Naive thymus-derived CD4-positive, alpha-beta T cell (primary cell): ENCODE measurements around the gene MIX23. TPM values are rescaled to one million over a fixed set of nuclear protein-coding genes. Genes with fewer than 3 reads are reported as not detected.
A peak's percentile ranks its signal among the peaks of the same experiment; 100 is the strongest.

Source experiments
- ATAC-seq: fragments of 150-1000 bp; cut with Tn5 transposase; 2 replicates; pipeline ENCODE4 v1.10.0; 2021; ENCODE audit warnings: mild to moderate bottlenecking, moderate library complexity
- CTCF ChIA-PET: fragments of 350-600 bp; sonication (Branson Sonifier 250); formaldehyde crosslinking; loops from one replicate; lab custom pipeline; 2021; ENCODE audit warnings: antibody characterized with exemption; lab: Charles Lee
- POLR2A ChIA-PET: fragments of 350-600 bp; sonication (Branson Sonifier 250); formaldehyde crosslinking; loops from one replicate; lab custom pipeline; 2021; ENCODE audit warnings: antibody characterized with exemption, inconsistent platforms; lab: Charles Lee
- DNase-seq, 9 donors: peaks; one replicate each; pipeline versions ENCODE4 v3.0.0 to v3.0.0-alpha.2; 2020 to 2022; ENCODE audit warnings: mixed read lengths in 1 of 9
- H3K27ac ChIP-seq: one replicate; pipeline ENCODE4 v1.7.0; 2013; ENCODE audit warnings: mild to moderate bottlenecking, low read depth, low read length, moderate library complexity
- H3K27me3 ChIP-seq, 2 donors: one replicate each; pipeline ENCODE4 v1.7.0; 2013; ENCODE audit warnings: low read length in 2 of 2, mild to moderate bottlenecking in 2 of 2, moderate library complexity in 2 of 2; ENCODE audit not compliant: control insufficient read depth in 2 of 2, insufficient read depth in 2 of 2
- H3K36me3 ChIP-seq, 3 experiments: 1 replicate in 2 of 3; 2 replicates in 1 of 3; pipeline ENCODE4 v1.7.0; 2013; ENCODE audit warnings: low read length in 3 of 3, mild to moderate bottlenecking in 3 of 3, moderate library complexity in 1 of 3; ENCODE audit not compliant: insufficient read depth in 3 of 3, control insufficient read depth in 2 of 3
- H3K4me1 ChIP-seq, 2 donors: one replicate each; pipeline ENCODE4 v1.7.0; 2013; ENCODE audit warnings: low read length in 2 of 2, mild to moderate bottlenecking in 2 of 2, moderate library complexity in 1 of 2; ENCODE audit not compliant: control insufficient read depth in 2 of 2, insufficient read depth in 2 of 2
- H3K4me3 ChIP-seq: 2 replicates; pipeline ENCODE4 v1.7.0; 2013; ENCODE audit warnings: mild to moderate bottlenecking, low read length
- H3K9me3 ChIP-seq, 3 experiments: 1 replicate in 2 of 3; 2 replicates in 1 of 3; pipeline ENCODE4 v1.7.0; 2013; ENCODE audit warnings: low read length in 3 of 3; ENCODE audit not compliant: control insufficient read depth in 2 of 3
- H3K27ac Mint-ChIP-seq, 9 donors: one replicate each; pipeline ENCODE4 v1.8.0; 2020 to 2022; ENCODE audit warnings: mixed read lengths in 9 of 9, mild to moderate bottlenecking in 8 of 9, moderate library complexity in 5 of 9, inconsistent platforms in 2 of 9
- H3K27me3 Mint-ChIP-seq, 5 donors: one replicate each; pipeline ENCODE4 v1.8.0; 2021 to 2022; ENCODE audit warnings: mixed read lengths in 5 of 5, mild to moderate bottlenecking in 1 of 5
- H3K36me3 Mint-ChIP-seq, 5 donors: one replicate each; pipeline ENCODE4 v1.8.0; 2020 to 2022; ENCODE audit warnings: mixed read lengths in 5 of 5, mild to moderate bottlenecking in 3 of 5, inconsistent platforms in 1 of 5
- H3K4me1 Mint-ChIP-seq, 7 donors: one replicate each; pipeline ENCODE4 v1.8.0; 2020 to 2022; ENCODE audit warnings: mixed read lengths in 7 of 7, mild to moderate bottlenecking in 3 of 7, inconsistent platforms in 1 of 7
- H3K4me3 Mint-ChIP-seq, 10 donors: one replicate each; pipeline ENCODE4 v1.8.0; 2020 to 2022; ENCODE audit warnings: mild to moderate bottlenecking in 10 of 10, mixed read lengths in 10 of 10, moderate library complexity in 6 of 10, inconsistent platforms in 2 of 10
- H3K9me3 Mint-ChIP-seq, 11 donors: one replicate each; pipeline ENCODE4 v1.8.0; 2020 to 2022; ENCODE audit warnings: mixed read lengths in 11 of 11, mild to moderate bottlenecking in 4 of 11, inconsistent platforms in 1 of 11, moderate library complexity in 1 of 11
- intact Hi-C, 2 donors: fragments of 100-400 bp; cut with micrococcal nuclease; formaldehyde crosslinking; loops; one replicate each; pipeline ENCODE4 v1.15.1; 2023
- polyA plus RNA-seq, 2 donors: library from polyadenylated mRNA; unstranded; fragments of 300-500 nt; fragmentation: Illumina TruSeq; gene quantifications; one replicate each; pipeline ENCODE4 v1.2.3, GENCODE V29; 2021
- total RNA-seq, 6 experiments: library from RNA in 5 of 6; stranded (reverse) in 5 of 6; gene quantifications; 1 replicate in 5 of 6; 2 replicates in 1 of 6; pipeline ENCODE4 v1.2.3 and lab custom pipeline; 2021 to 2026

The MIX23 gene
- total and polyA plus RNA-seq, 7 experiments from 2014 or later, result 11.6 to 47.7 (median 26.3) TPM

- H3K4me3 ChIP-seq, result peak overlapping the region; percentile 96
- ATAC-seq, result no peak
Measured at GRCh38 chr3:122416966-122417365, 33.9 kb upstream of the MIX23 start.

DNA sequence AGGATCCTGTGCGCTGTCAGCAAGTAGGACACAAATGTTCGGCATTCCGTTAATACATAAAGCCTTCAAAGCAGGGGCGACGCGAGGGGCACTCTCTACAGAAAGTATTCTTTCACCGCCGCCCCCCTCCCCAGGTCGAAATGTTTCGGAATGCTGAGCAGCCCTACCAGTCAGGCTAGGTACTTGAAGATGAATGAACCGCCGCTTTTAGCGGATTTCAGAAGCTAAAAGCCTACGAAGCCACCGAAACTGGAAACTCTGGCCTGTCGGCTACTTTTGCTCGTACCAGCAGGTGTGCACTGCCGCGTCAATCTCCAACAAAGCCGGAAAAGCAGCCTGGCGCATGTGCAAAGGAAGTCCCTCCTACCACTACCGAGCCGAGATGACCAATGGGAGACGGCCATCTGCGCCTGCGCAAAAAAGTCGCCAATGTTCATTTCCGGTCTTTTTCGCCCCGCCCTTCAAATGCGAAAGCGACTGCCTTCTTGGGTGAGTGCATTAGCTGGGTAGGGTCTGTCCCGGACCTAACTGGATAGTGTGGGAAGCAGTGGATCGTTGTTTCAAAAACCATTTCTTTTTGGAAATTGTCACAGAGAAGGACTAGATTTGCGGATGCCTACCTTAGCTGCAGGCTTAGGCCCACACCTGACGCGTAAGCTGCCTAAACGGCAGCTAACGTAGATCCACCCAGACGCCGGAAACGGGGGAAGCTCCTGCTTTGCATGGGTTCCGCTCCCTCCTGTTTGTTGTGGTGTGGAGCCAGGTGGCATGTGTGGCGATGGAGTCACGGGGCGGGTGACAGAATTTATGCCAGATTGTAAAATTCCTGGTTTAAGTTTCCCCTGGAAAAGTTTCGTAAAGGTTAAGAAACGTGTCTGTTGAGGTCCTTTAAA, 33.0 kb upstream of the MIX23 start, which contains the start of gene WDR5B:
TSS of gene WDR5B (minus strand) at position 301 of the 893 bp plus-strand sequence. CDS start 534 bp downstream, outside the sequence.
- Histone ChIP-seq H3K36me3 (peaks cover 0 to 1% (median 0%) of the 10 kb centered on the region in 3 experiments), H3K27me3 (no peaks in the 10 kb centered on the region), H3K9me3 (no peaks in the 10 kb centered on the region), H3K4me3 (peak within 1 kb of the TSS; percentile 96), H3K27ac (peak within 1 kb of the TSS; percentile 93), H3K4me1 (peaks cover 19 to 24% of the 10 kb centered on the region in 2 donors)
- peak; percentile 94 for ATAC-seq
- H3K4me1 Mint-ChIP-seq, result peaks cover 24 to 72% (median 65%) of the 10 kb centered on the region in 7 donors
- peaks cover 0 to 28% (median 13%) of the 10 kb centered on the region in 5 donors for H3K36me3 Mint-ChIP-seq
- DNase-seq, result peak; percentile 95 to 99 (median 99)
- peaks cover 0 to 3% (median 0%) of the 10 kb centered on the region in 5 donors for H3K27me3 Mint-ChIP-seq
- ChIA-PET POLR2A (interaction anchor here (0.7 to 5.8 kb wide), 21 partner anchors 8 to 870 kb away, joined by 3 to 112 read pairs (median 8); partner anchors contain the start of genes DTX3L, FAM162A, HCLS1 and HSPBAP1), CTCF (interaction anchor here (0.9 to 1.7 kb wide), 2 partner anchors 32 to 94 kb away, joined by 3 to 6 read pairs; partner anchors contain the start of gene FAM162A)
- peak within 1 kb of the TSS; percentile 92 to 99 (median 97) for H3K4me3 Mint-ChIP-seq
- intact Hi-C loops, result loop anchor here (1.0 to 5.0 kb wide), 16 partner anchors 32 to 1674 kb away; partner anchors contain the start of genes FAM162A (in 2 of the 2), GOLGB1 (in 2 of the 2), HCLS1 (in 2 of the 2) and KPNA1 (in 2 of the 2)
- peak within 1 kb of the TSS; percentile 98 to 100 (median 100) for H3K27ac Mint-ChIP-seq
- peaks cover 0 to 5% (median 0%) of the 10 kb centered on the region in 11 donors for H3K9me3 Mint-ChIP-seq

More at GRCh38 chr3:122416966-122417365, 33.9 kb upstream of the MIX23 start:
- no peaks in the 10 kb centered on the region for H3K27me3 ChIP-seq
- Mint-ChIP-seq H3K4me1 (peaks cover 26 to 69% (median 66%) of the 10 kb centered on the region in 7 donors), H3K4me3 (peak overlapping the region; percentile 92 to 99 (median 97)), H3K36me3 (peaks cover 0 to 32% (median 16%) of the 10 kb centered on the region in 5 donors), H3K27ac (peak overlapping the region; percentile 98 to 100 (median 100)), H3K27me3 (peaks cover 0 to 3% (median 0%) of the 10 kb centered on the region in 5 donors), H3K9me3 (peaks cover 0 to 5% (median 0%) of the 10 kb centered on the region in 11 donors)
- no peak for DNase-seq
- H3K36me3 ChIP-seq, result peaks cover 0 to 3% (median 0%) of the 10 kb centered on the region in 3 experiments
- intact Hi-C loops, result loop anchor here (1.0 to 5.0 kb wide), 16 partner anchors 33 to 1675 kb away; partner anchors contain the start of genes FAM162A (in 2 of the 2), GOLGB1 (in 2 of the 2), HCLS1 (in 2 of the 2) and KPNA1 (in 2 of the 2)
- POLR2A ChIA-PET, result interaction anchor here (0.7 to 5.8 kb wide), 14 partner anchors 9 to 785 kb away, joined by 3 to 112 read pairs (median 10); partner anchors contain the start of genes FAM162A, HCLS1, KPNA1 and MIX23
- H3K9me3 ChIP-seq, result no peaks in the 10 kb centered on the region
- H3K4me1 ChIP-seq, result peaks cover 19 to 24% of the 10 kb centered on the region in 2 donors
- peak overlapping the region; percentile 93 for H3K27ac ChIP-seq
- CTCF ChIA-PET, result interaction anchor here (1.7 kb wide), 1 partner anchor 33 kb away, joined by 6 read pairs; the partner anchor contains the start of gene FAM162A

DNA sequence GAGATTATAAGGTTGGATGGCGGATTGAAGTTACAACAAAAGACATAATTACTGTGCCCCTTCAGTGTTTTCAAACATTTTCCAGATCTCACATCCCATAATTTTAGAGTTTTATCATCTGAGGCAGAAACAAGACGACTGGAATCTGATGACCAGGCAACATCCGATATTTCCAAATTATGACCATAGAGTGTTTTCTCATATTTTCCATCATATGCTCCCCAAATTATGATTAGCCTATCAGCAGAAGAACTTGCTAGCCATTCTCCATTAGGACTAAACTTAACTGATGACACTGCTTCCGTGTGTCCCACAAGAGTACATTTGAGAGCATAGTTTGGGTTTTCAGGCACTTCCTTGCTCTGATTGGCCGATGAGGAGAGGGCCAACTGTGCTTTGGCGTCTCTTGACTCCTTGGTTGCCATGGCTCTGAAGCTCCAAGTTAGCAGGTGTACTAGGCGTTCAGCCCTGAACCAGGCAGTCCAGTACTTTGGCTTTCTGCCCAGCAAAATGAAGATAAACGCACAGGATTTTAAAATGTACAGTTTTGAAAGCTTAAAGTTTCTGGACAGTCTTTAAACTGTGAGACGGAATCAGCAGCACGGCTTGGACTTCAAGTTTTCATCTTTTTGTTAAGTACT, 32.2 kb upstream of the MIX23 start:
- intact Hi-C loops, result loop anchor here in 1 of 2 donors (5.0 kb wide), 2 partner anchors 377 to 1673 kb away; partner anchors contain the start of genes GTF2E1, HSPBAP1 and RABL3
- H3K36me3 ChIP-seq, result peaks cover 0 to 7% (median 6%) of the 10 kb centered on the region in 3 experiments
- CTCF ChIA-PET, result interaction anchor here (1.7 kb wide), 1 partner anchor 31 kb away, joined by 6 read pairs; the partner anchor contains the start of gene FAM162A
- peak overlapping the region; percentile 93 for H3K27ac ChIP-seq
- H3K4me1 Mint-ChIP-seq, result peaks cover 24 to 74% (median 63%) of the 10 kb centered on the region in 7 donors
- peaks cover 4 to 31% (median 13%) of the 10 kb centered on the region in 5 donors for H3K36me3 Mint-ChIP-seq
- H3K9me3 Mint-ChIP-seq, result peaks cover 0 to 5% (median 0%) of the 10 kb centered on the region in 11 donors
- DNase-seq (peak; percentile 9 to 62 (median 47)), ATAC-seq (peak; percentile 35)
- peak overlapping the region; percentile 92 to 99 (median 97) for H3K4me3 Mint-ChIP-seq
- no peaks in the 10 kb centered on the region for H3K9me3 ChIP-seq
- peak overlapping the region; percentile 98 to 100 (median 100) for H3K27ac Mint-ChIP-seq
- peak overlapping the region; percentile 96 for H3K4me3 ChIP-seq
- no peaks in the 10 kb centered on the region for H3K27me3 ChIP-seq
- H3K4me1 ChIP-seq, result peaks cover 19 to 24% of the 10 kb centered on the region in 2 donors
- POLR2A ChIA-PET, result interaction anchor here (1.1 to 5.8 kb wide), 15 partner anchors 7 to 869 kb away, joined by 3 to 112 read pairs (median 10); partner anchors contain the start of genes DTX3L, FAM162A, HCLS1 and KPNA1
- H3K27me3 Mint-ChIP-seq, result peaks cover 0 to 3% (median 0%) of the 10 kb centered on the region in 5 donors

GRCh38 chr3:122414391-122414790, 31.4 kb upstream of the MIX23 start:
- ATAC-seq, result no peak
- Mint-ChIP-seq H3K36me3 (peaks cover 4 to 28% (median 15%) of the 10 kb centered on the region in 5 donors), H3K27ac (peak overlapping the region; percentile 98 to 100 (median 100)), H3K4me3 (peak overlapping the region; percentile 92 to 99 (median 97)), H3K27me3 (peaks cover 0 to 3% (median 0%) of the 10 kb centered on the region in 5 donors), H3K9me3 (peaks cover 0 to 5% (median 0%) of the 10 kb centered on the region in 11 donors), H3K4me1 (peaks cover 27 to 71% (median 59%) of the 10 kb centered on the region in 7 donors)
- peaks cover 0 to 16% (median 12%) of the 10 kb centered on the region in 3 experiments for H3K36me3 ChIP-seq
- ChIA-PET CTCF (no interaction called here), POLR2A (interaction anchor here (0.5 to 5.8 kb wide), 4 partner anchors 30 to 753 kb away, joined by 3 to 112 read pairs (median 9); partner anchors contain the start of genes FAM162A, HCLS1 and MIX23)
- peak overlapping the region; percentile 93 for H3K27ac ChIP-seq
- no peak for DNase-seq
- H3K4me1 ChIP-seq, result peaks cover 19 to 24% of the 10 kb centered on the region in 2 donors
- no peaks in the 10 kb centered on the region for H3K9me3 ChIP-seq
- no peaks in the 10 kb centered on the region for H3K27me3 ChIP-seq
- intact Hi-C loops, result no loop called here
- H3K4me3 ChIP-seq, result peak overlapping the region; percentile 96

DNA sequence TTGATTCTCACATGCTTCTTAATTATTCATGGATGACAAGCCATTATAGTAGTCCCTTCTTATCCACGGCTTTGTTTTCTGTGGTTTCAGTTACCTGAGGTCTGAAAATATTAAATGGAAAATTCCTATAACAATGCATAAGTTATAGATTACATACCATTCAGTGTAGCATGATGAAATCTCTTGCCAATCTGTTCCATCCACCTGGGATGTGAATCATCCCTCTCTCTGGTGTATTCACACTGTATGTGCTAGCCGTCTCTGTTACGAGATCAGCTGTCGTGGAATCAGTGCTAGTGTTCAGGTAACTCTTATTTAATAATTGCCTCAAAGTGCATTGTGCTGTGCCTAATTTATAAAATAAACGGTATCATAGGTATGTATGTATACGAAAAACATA, 27.6 kb upstream of the MIX23 start:
- peak overlapping the region in 2 of 9 donors; percentile 3 to 17 for H3K27ac Mint-ChIP-seq
- Histone ChIP-seq H3K36me3 (peaks cover 0 to 52% (median 19%) of the 10 kb centered on the region in 3 experiments), H3K4me1 (peaks cover 11 to 16% of the 10 kb centered on the region in 2 donors), H3K4me3 (no peak overlapping the region), H3K27ac (no peak overlapping the region), H3K9me3 (no peaks in the 10 kb centered on the region), H3K27me3 (no peaks in the 10 kb centered on the region)
- peaks cover 0 to 5% (median 0%) of the 10 kb centered on the region in 11 donors for H3K9me3 Mint-ChIP-seq
- H3K36me3 Mint-ChIP-seq, result peaks cover 12 to 45% (median 29%) of the 10 kb centered on the region in 5 donors
- peaks cover 23 to 44% (median 39%) of the 10 kb centered on the region in 7 donors for H3K4me1 Mint-ChIP-seq
- no peaks in the 10 kb centered on the region for H3K27me3 Mint-ChIP-seq
- H3K4me3 Mint-ChIP-seq, result no peak overlapping the region
- POLR2A ChIA-PET, result interaction anchor here (0.6 to 1.6 kb wide), 2 partner anchors 26 to 96 kb away, joined by 3 to 7 read pairs; partner anchors contain the start of gene FAM162A
- CTCF ChIA-PET, result no interaction called here
- intact Hi-C loops, result no loop called here
- DNase-seq, result no peak
- no peak for ATAC-seq
